Activated CD4-positive, alpha-beta T cell treated with anti-CD3 and anti-CD28 coated beads for 1 hour (primary cell): ENCODE measurements around the gene MAGI3.
"Not testable (repeated sequence)": the region's sequence is repeated elsewhere in the genome, so short reads cannot be mapped to it uniquely, and the experiment has no call there.

Experiments
- DNase-seq: peaks from one replicate; pipeline ENCODE4 v3.0.0-alpha.2; 2020

Gene MAGI3

GRCh38 chr1:113519556-113519955, 129.2 kb downstream of the MAGI3 start:
- DNase-seq: no peak

- no peak for DNase-seq
These were observed 139.7 kb downstream of the MAGI3 start for GRCh38 chr1:113530021-113530420.

- DNase-seq: no peak
These were observed 141.0 kb downstream of the MAGI3 start for GRCh38 chr1:113531321-113531720.

- no peak for DNase-seq
These were observed 142.7 kb downstream of the MAGI3 start for GRCh38 chr1:113533061-113533460.

- no peak for DNase-seq
These were observed 144.0 kb downstream of the MAGI3 start for GRCh38 chr1:113534130-113534817.

- no peak for DNase-seq
These were observed 144.6 kb downstream of the MAGI3 start for GRCh38 chr1:113534875-113535274.

GRCh38 chr1:113536182-113536780, 146.0 kb downstream of the MAGI3 start:
- DNase-seq: no peak

- DNase-seq: no peak
These were observed 147.9 kb downstream of the MAGI3 start for GRCh38 chr1:113538225-113538624.

GRCh38 chr1:113540335-113540734, 150.0 kb downstream of the MAGI3 start:
- no peak for DNase-seq

GRCh38 chr1:113541106-113541505, 150.8 kb downstream of the MAGI3 start:
- no peak for DNase-seq

- no peak for DNase-seq
These were observed 151.9 kb downstream of the MAGI3 start for GRCh38 chr1:113542221-113542701.

- no peak for DNase-seq
These were observed 152.8 kb downstream of the MAGI3 start for GRCh38 chr1:113543110-113543509.

- no peak for DNase-seq
These were observed 154.9 kb downstream of the MAGI3 start for GRCh38 chr1:113545210-113545609.

- DNase-seq: no peak
These were observed 155.3 kb downstream of the MAGI3 start for GRCh38 chr1:113545626-113546025.

GRCh38 chr1:113551728-113552127, 161.4 kb downstream of the MAGI3 start:
- no peak for DNase-seq

GRCh38 chr1:113552244-113552643, 161.9 kb downstream of the MAGI3 start:
- no peak for DNase-seq

GRCh38 chr1:113557187-113557586, 166.9 kb downstream of the MAGI3 start:
- no peak for DNase-seq

- DNase-seq: no peak
These were observed 175.3 kb downstream of the MAGI3 start for GRCh38 chr1:113565621-113566020.

GRCh38 chr1:113567427-113567826, 177.1 kb downstream of the MAGI3 start:
- DNase-seq: no peak

- not testable (repeated sequence) for DNase-seq
These were observed 185.5 kb downstream of the MAGI3 start for GRCh38 chr1:113575744-113576260.

GRCh38 chr1:113576271-113576670, 186.0 kb downstream of the MAGI3 start:
- DNase-seq: no peak

GRCh38 chr1:113579256-113580018, 189.1 kb downstream of the MAGI3 start:
- DNase-seq: no peak

GRCh38 chr1:113581323-113581722, 191.0 kb downstream of the MAGI3 start:
- DNase-seq: no peak

GRCh38 chr1:113582084-113582483, 191.8 kb downstream of the MAGI3 start:
- DNase-seq: no peak
